Endothelial cell of hepatic sinusoid (primary cell): ENCODE results near the gene ERC2.

Source experiments
- in situ Hi-C: cut with HindIII; loops from 2 replicates; pipeline ENCODE4 v1.10.0; 2017; ENCODE audit warnings: low sequenced_read_pairs

ERC2 gene

GRCh38 chr3:55779543-55779942, 688.7 kb downstream of the ERC2 start:
- in situ Hi-C loops = no loop called here

GRCh38 chr3:55775366-55776154, 692.7 kb downstream of the ERC2 start:
- in situ Hi-C loops = no loop called here

GRCh38 chr3:55774856-55775255, 693.4 kb downstream of the ERC2 start:
- in situ Hi-C loops = no loop called here

GRCh38 chr3:55771503-55771902, 696.8 kb downstream of the ERC2 start:
- in situ Hi-C loops = no loop called here

GRCh38 chr3:55770077-55770476, 698.2 kb downstream of the ERC2 start:
- in situ Hi-C loops = no loop called here

- in situ Hi-C loops = no loop called here
Measured at GRCh38 chr3:55766753-55767152, 701.5 kb downstream of the ERC2 start.

GRCh38 chr3:55765906-55766701, 702.2 kb downstream of the ERC2 start:
- in situ Hi-C loops = no loop called here

- in situ Hi-C loops = no loop called here
Measured at GRCh38 chr3:55765398-55765797, 702.9 kb downstream of the ERC2 start.

- in situ Hi-C loops = no loop called here
Measured at GRCh38 chr3:55756976-55757375, 711.3 kb downstream of the ERC2 start.

- in situ Hi-C loops = no loop called here
Measured at GRCh38 chr3:55755516-55756205, 712.6 kb downstream of the ERC2 start.

- in situ Hi-C loops = no loop called here
Measured at GRCh38 chr3:55752911-55753310, 715.4 kb downstream of the ERC2 start.

- in situ Hi-C loops = no loop called here
Measured at GRCh38 chr3:55751730-55752129, 716.5 kb downstream of the ERC2 start.

GRCh38 chr3:55750525-55750924, 717.7 kb downstream of the ERC2 start:
- in situ Hi-C loops = no loop called here

GRCh38 chr3:55749036-55749435, 719.2 kb downstream of the ERC2 start:
- in situ Hi-C loops = no loop called here

GRCh38 chr3:55746808-55747413, 721.4 kb downstream of the ERC2 start:
- in situ Hi-C loops = no loop called here

GRCh38 chr3:55742832-55743136, 725.5 kb downstream of the ERC2 start:
- in situ Hi-C loops = no loop called here

- in situ Hi-C loops = no loop called here
Measured at GRCh38 chr3:55742022-55742831, 726.0 kb downstream of the ERC2 start.

- in situ Hi-C loops = no loop called here
Measured at GRCh38 chr3:55737186-55737585, 731.1 kb downstream of the ERC2 start.

- in situ Hi-C loops = no loop called here
Measured at GRCh38 chr3:55735976-55736375, 732.3 kb downstream of the ERC2 start.

GRCh38 chr3:55731741-55732140, 736.5 kb downstream of the ERC2 start:
- in situ Hi-C loops = no loop called here

GRCh38 chr3:55729546-55729945, 738.7 kb downstream of the ERC2 start:
- in situ Hi-C loops = no loop called here
